ENCODE results near the gene TMEM131L.

GRCh38 chr4:153676984-153677383 lies 210.8 kb downstream of the TMEM131L start:
- TF ChIP-seq GATA3 (IDR thresholded peaks at IDR 0.05; ENCODE audit: low read depth, low read length) (no peak), GATA2 (IDR thresholded peaks at IDR 0.05; ENCODE audit: low read depth, low read length) (no peak)
